MM.1S (cell line): Measurements from ENCODE around the gene TENT4B.

Experiments
- DNase-seq: peaks from one replicate; pipeline ENCODE4 v3.0.0-alpha.2; 2015
- H2AFZ ChIP-seq: fragments of 300-600 bp; sonication (generic); 2 replicates; pipeline ENCODE4 v1.6.0; 2016; ENCODE audit warnings: antibody characterized with exemption, low read length
- H3F3A ChIP-seq: fragments of 300-600 bp; sonication (generic); 2 replicates; pipeline ENCODE4 v1.6.1; 2016; ENCODE audit warnings: mild to moderate bottlenecking, antibody characterized with exemption, low read length, moderate library complexity, mixed read lengths; ENCODE audit not compliant: insufficient read depth
- H3K27ac ChIP-seq: fragments of 300-600 bp; sonication (generic); 2 replicates; pipeline ENCODE4 v1.5.1; 2016; ENCODE audit warnings: mild to moderate bottlenecking, low read length
- H3K27me3 ChIP-seq: fragments of 300-600 bp; sonication (generic); replicated peaks from 2 replicates; pipeline ENCODE4 v1.6.0; 2016; ENCODE audit warnings: low read length; ENCODE audit not compliant: insufficient read depth
- H3K36me3 ChIP-seq: fragments of 300-600 bp; sonication (generic); replicated peaks from 2 replicates; pipeline ENCODE4 v1.6.1; 2016; ENCODE audit warnings: mild to moderate bottlenecking, low read length, mixed read lengths; ENCODE audit not compliant: insufficient read depth
- H3K4me1 ChIP-seq: fragments of 300-600 bp; sonication (generic); 2 replicates; pipeline ENCODE4 v1.6.1; 2016; ENCODE audit warnings: low read length, mixed read lengths
- H3K4me2 ChIP-seq: fragments of 300-600 bp; sonication (generic); 2 replicates; pipeline ENCODE4 v1.6.0; 2016; ENCODE audit warnings: low read depth, low read length
- H3K4me3 ChIP-seq: fragments of 300-600 bp; sonication (generic); 2 replicates; pipeline ENCODE4 v1.5.1; 2016; ENCODE audit warnings: low read length, mixed read lengths
- H3K79me2 ChIP-seq: fragments of 300-600 bp; sonication (generic); 2 replicates; pipeline ENCODE4 v1.6.1; 2016; ENCODE audit warnings: mixed run types, low read length, mixed read lengths
- H3K9ac ChIP-seq: fragments of 300-600 bp; sonication (generic); 2 replicates; pipeline ENCODE4 v1.6.1; 2016; ENCODE audit warnings: low read length, mixed read lengths
- H3K9me2 ChIP-seq: fragments of 300-600 bp; sonication (generic); replicated peaks from 2 replicates; pipeline ENCODE4 v1.6.1; 2016; ENCODE audit warnings: mild to moderate bottlenecking, low read length, mixed read lengths; ENCODE audit not compliant: insufficient read depth
- H3K9me3 ChIP-seq: fragments of 300-600 bp; sonication (generic); replicated peaks from 2 replicates; pipeline ENCODE4 v1.6.1; 2016; ENCODE audit warnings: mild to moderate bottlenecking, low read length, mixed read lengths; ENCODE audit not compliant: insufficient read depth
- H4K20me1 ChIP-seq: fragments of 300-600 bp; sonication (generic); 2 replicates; pipeline ENCODE4 v1.6.1; 2016; ENCODE audit warnings: mild to moderate bottlenecking, low read length, moderate library complexity, mixed read lengths; ENCODE audit not compliant: insufficient read depth
- EZH2 ChIP-seq: fragments of 300-600 bp; sonication (generic); optimal IDR thresholded peaks from 2 replicates; pipeline ENCODE3; 2017; ENCODE audit warnings: low read depth, mild to moderate bottlenecking, antibody characterized with exemption, low read length, mixed read lengths
- EZH2phosphoT487 ChIP-seq: fragments of 300-600 bp; sonication (generic); IDR thresholded peaks from 2 replicates; pipeline ENCODE4 v1.6.1; 2018; ENCODE audit warnings: antibody characterized with exemption, low read length
- TF ChIP-seq, protein P1 (sequence below): fragments of 300-600 bp; sonication (generic); IDR thresholded peaks from 2 replicates; pipeline ENCODE4 v1.5.1; 2016; ENCODE audit warnings: antibody characterized with exemption, low read length, mixed read lengths

TENT4B gene

DNA sequence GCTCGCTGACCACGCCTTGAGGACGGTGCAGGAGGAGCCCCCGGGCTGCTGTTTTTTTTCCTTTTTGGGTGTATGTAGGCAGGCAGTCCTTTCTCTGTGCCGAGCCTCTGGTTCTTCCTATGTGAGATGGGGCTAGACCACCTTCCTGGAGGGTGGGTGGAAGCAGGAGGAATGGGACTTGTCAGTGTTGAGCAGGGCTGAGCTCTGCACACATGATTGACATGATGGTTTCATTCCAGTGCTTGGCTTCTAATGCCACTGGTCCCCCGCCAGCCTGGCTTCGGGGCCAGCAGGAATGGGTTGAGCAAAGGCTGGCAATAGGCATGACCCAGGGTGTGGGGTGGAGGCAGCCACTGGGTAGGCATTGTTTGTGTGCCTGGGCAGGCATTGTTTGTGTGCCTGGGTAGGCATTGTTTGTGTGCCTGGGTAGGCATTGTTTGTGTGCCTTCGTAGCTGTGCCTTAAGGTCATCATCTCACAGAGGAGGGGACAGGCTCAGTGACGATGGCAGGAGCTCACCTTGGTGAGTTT, 99.0 kb downstream of the TENT4B start:
- TF ChIP-seq EZH2 (no peak), EZH2phosphoT487 (no peak)
- TF ChIP-seq, protein P1, sequence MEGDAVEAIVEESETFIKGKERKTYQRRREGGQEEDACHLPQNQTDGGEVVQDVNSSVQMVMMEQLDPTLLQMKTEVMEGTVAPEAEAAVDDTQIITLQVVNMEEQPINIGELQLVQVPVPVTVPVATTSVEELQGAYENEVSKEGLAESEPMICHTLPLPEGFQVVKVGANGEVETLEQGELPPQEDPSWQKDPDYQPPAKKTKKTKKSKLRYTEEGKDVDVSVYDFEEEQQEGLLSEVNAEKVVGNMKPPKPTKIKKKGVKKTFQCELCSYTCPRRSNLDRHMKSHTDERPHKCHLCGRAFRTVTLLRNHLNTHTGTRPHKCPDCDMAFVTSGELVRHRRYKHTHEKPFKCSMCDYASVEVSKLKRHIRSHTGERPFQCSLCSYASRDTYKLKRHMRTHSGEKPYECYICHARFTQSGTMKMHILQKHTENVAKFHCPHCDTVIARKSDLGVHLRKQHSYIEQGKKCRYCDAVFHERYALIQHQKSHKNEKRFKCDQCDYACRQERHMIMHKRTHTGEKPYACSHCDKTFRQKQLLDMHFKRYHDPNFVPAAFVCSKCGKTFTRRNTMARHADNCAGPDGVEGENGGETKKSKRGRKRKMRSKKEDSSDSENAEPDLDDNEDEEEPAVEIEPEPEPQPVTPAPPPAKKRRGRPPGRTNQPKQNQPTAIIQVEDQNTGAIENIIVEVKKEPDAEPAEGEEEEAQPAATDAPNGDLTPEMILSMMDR, result no peak
- H3K36me3 ChIP-seq, result no peaks in the 10 kb centered on the region
- no peaks in the 10 kb centered on the region for H4K20me1 ChIP-seq
- H3K9ac ChIP-seq, result no peak overlapping the region
- H3K79me2 ChIP-seq, result no peaks in the 10 kb centered on the region
- no peaks in the 10 kb centered on the region for H3F3A ChIP-seq
- no peaks in the 10 kb centered on the region for H3K27me3 ChIP-seq
- no peak overlapping the region for H2AFZ ChIP-seq
- no peak overlapping the region for H3K4me2 ChIP-seq
- H3K9me3 ChIP-seq, result no peaks in the 10 kb centered on the region
- no peak overlapping the region for H3K27ac ChIP-seq
- H3K4me1 ChIP-seq, result no peaks in the 10 kb centered on the region
- H3K9me2 ChIP-seq, result no peaks in the 10 kb centered on the region
- H3K4me3 ChIP-seq, result no peak overlapping the region
- DNase-seq, result no peak

DNA sequence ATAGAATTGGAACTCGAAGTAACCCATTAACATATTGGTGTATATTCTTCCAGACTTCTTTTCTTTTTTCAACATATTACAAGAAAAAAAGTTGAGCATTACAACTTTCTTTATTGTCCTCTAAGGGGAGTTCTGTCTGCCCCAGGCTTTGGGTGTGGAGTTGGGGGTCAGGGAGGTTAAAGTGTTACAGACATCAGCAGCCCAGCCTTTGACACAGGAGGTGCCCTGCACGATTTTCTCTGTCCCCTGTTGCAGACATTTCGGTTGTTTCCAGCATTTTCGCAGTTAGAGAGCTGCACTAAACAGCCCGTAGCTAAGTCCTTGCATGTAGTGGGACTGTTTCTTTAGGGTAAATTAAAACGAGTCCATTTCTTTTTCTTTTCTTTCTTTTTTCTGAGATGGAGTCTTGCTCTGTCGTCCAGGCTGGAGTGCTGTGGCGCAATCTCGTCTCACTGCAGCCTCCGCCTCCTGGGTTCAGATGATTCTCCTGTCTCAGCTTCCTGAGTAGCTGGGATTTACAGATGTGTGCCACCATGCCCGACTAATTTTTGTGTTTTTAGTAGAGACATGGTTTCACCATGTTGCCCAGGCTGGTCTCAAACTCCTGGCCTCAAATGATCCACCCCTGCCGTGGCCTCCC, 99.9 kb downstream of the TENT4B start:
- Histone ChIP-seq H2AFZ (no peak overlapping the region), H3F3A (no peaks in the 10 kb centered on the region), H3K36me3 (no peaks in the 10 kb centered on the region), H3K27me3 (no peaks in the 10 kb centered on the region), H3K4me2 (no peak overlapping the region), H3K27ac (no peak overlapping the region), H3K4me3 (no peak overlapping the region), H3K4me1 (no peaks in the 10 kb centered on the region), H3K9me2 (no peaks in the 10 kb centered on the region), H3K9ac (no peak overlapping the region), H3K79me2 (no peaks in the 10 kb centered on the region), H4K20me1 (no peaks in the 10 kb centered on the region), H3K9me3 (no peaks in the 10 kb centered on the region)
- DNase-seq, result no peak
- TF ChIP-seq EZH2 (no peak), EZH2phosphoT487 (no peak)
- TF ChIP-seq, protein P1, result no peak

DNA sequence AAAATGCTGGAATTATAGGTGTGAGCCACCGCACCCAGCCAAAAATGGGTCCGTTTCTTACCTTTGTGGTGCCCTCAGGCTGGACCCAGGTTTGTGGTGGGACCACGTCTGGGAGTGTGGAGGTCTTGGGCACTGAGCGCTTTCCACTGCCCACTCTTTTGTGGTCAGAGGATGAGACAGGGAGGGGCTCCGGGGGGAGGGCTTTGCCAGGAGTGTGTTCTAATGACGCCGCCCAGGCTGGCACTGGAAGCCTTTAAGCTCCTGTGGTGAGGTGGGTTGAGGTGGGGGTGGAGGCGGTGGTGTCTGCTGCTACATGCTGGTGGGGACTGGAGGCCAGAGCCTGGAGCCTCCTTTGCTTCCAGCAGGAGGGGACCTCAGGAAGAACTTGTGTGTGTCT, 100.4 kb downstream of the TENT4B start:
- no peaks in the 10 kb centered on the region for H3K79me2 ChIP-seq
- H3K27ac ChIP-seq, result no peak overlapping the region
- no peak overlapping the region for H3K9ac ChIP-seq
- H4K20me1 ChIP-seq, result no peaks in the 10 kb centered on the region
- no peak overlapping the region for H2AFZ ChIP-seq
- no peaks in the 10 kb centered on the region for H3K9me3 ChIP-seq
- H3K4me2 ChIP-seq, result no peak overlapping the region
- no peaks in the 10 kb centered on the region for H3F3A ChIP-seq
- no peak overlapping the region for H3K4me3 ChIP-seq
- no peak for TF ChIP-seq EZH2
- TF ChIP-seq, protein P1, result no peak
- no peak for TF ChIP-seq EZH2phosphoT487
- no peaks in the 10 kb centered on the region for H3K4me1 ChIP-seq
- no peak for DNase-seq
- no peaks in the 10 kb centered on the region for H3K9me2 ChIP-seq
- H3K27me3 ChIP-seq, result no peaks in the 10 kb centered on the region
- H3K36me3 ChIP-seq, result no peaks in the 10 kb centered on the region
